HepG2 (cell line): ENCODE measurements around the gene VWA1. TPM values are rescaled to one million over a fixed set of nuclear protein-coding genes. Genes with fewer than 3 reads are reported as not detected.

Experiments
- ATAC-seq: fragments of 200-7000 bp; cut with Tn5 transposase; 3 replicates; pipeline ENCODE4 v1.9.1; 2020; ENCODE audit warnings: mild to moderate bottlenecking, moderate library complexity
- BruUV-seq: library from RNA; stranded (reverse); fragments of 400-500 nt; replicated peaks from 2 replicates; lab custom pipeline; 2021; lab: Mats Ljungman, UMichigan
- CTCF ChIA-PET: fragments of 300-600 bp; formaldehyde crosslinking; extraction: SDS; loops from one replicate; lab custom pipeline; 2021; ENCODE audit warnings: low total read pairs, inconsistent platforms, low intra/inter-chr PET ratio; lab: Yijun Ruan, JAX
- POLR2A ChIA-PET: fragments of 350-600 bp; sonication (Branson Sonifier 250); formaldehyde crosslinking; loops from one replicate; lab custom pipeline; 2020; ENCODE audit warnings: antibody characterized with exemption, inconsistent platforms; lab: Yijun Ruan, JAX
- DNase-seq: peaks from one replicate; pipeline ENCODE4 v3.0.0-alpha.2; 2015; ENCODE audit warnings: low spot score
- FAIRE-seq: peaks from 3 replicates; lab custom pipeline; 2011; peaks lifted over from hg19 to GRCh38; lab: Jason Lieb, UNC
- H2AFZ ChIP-seq: one replicate; pipeline ENCODE4 v1.6.1; 2011; ENCODE audit warnings: low read length, inconsistent platforms
- H3K27ac ChIP-seq: fragments of 300-600 bp; 3 replicates; pipeline ENCODE4 v1.8.0; 2011; ENCODE audit warnings: mixed run types, mild to moderate bottlenecking, mixed read lengths, low read length, inconsistent platforms; ENCODE audit not compliant: insufficient read depth; ENCODE audit errors: extremely low read length
- H3K27me3 ChIP-seq, 2 experiments: fragments of 200-600 bp in 1 of 2; 2 replicates in 1 of 2; 3 replicates in 1 of 2; pipeline versions ENCODE4 v1.6.0 to v1.8.0; 2011; ENCODE audit warnings: low read length in 2 of 2, mild to moderate bottlenecking in 2 of 2, moderate library complexity in 2 of 2, inconsistent platforms in 1 of 2; ENCODE audit not compliant: insufficient read depth in 2 of 2, control insufficient read depth in 1 of 2
- H3K36me3 ChIP-seq, 2 experiments: fragments of 200-600 bp in 1 of 2; replicated peaks in 1 of 2; 2 replicates in 1 of 2; 3 replicates in 1 of 2; pipeline versions ENCODE4 v1.5.1 to v1.8.0; 2011; ENCODE audit warnings: low read length in 2 of 2, inconsistent platforms in 1 of 2; ENCODE audit not compliant: insufficient read depth in 2 of 2, control insufficient read depth in 1 of 2
- H3K4me1 ChIP-seq: 2 replicates; pipeline ENCODE4 v1.5.1; 2012; ENCODE audit warnings: low read length, inconsistent platforms; ENCODE audit not compliant: insufficient read depth
- H3K4me2 ChIP-seq: 2 replicates; pipeline ENCODE4 v1.6.0; 2011; ENCODE audit warnings: low read depth, low read length, inconsistent platforms
- H3K4me3 ChIP-seq, 3 experiments: fragments of 200-600 bp in 1 of 3; sonication (generic), shearing (Covaris generic) in 1 of 3; replicated peaks in 1 of 3; 2 replicates each; pipeline ENCODE4 v1.5.1; 2011 to 2016; ENCODE audit warnings: low read length in 3 of 3, inconsistent platforms in 2 of 3, low read depth in 2 of 3, mild to moderate bottlenecking in 2 of 3, control low read depth in 1 of 3, mixed read lengths in 1 of 3; ENCODE audit not compliant: insufficient read depth in 1 of 3
- H3K79me2 ChIP-seq: one replicate; pipeline ENCODE4 v1.6.1; 2011; ENCODE audit warnings: low read length, inconsistent platforms; ENCODE audit not compliant: insufficient read depth
- H3K9ac ChIP-seq: 2 replicates; pipeline ENCODE4 v1.6.0; 2011; ENCODE audit warnings: mild to moderate bottlenecking, low read depth, low read length, inconsistent platforms; ENCODE audit not compliant: insufficient read depth
- H3K9me3 ChIP-seq: 2 replicates; pipeline ENCODE4 v1.5.1; 2012; ENCODE audit warnings: mild to moderate bottlenecking, low read length
- H4K20me1 ChIP-seq: 2 replicates; pipeline ENCODE4 v1.6.0; 2011; ENCODE audit warnings: inconsistent platforms, mild to moderate bottlenecking, low read length, moderate library complexity; ENCODE audit not compliant: insufficient read depth
- ARID2 ChIP-seq: sonication (generic); formaldehyde crosslinking; IDR thresholded peaks from 2 replicates; pipeline ENCODE4 v1.8.1; 2022; ENCODE audit warnings: mild to moderate bottlenecking, missing genetic modification reagents, borderline replicate concordance
- ERF ChIP-seq: IDR thresholded peaks from 2 replicates; pipeline ENCODE4 v1.6.1; 2018; ENCODE audit warnings: missing biosample characterization, missing genetic modification reagents
- ETS1 ChIP-seq: sonication (generic); formaldehyde crosslinking; IDR thresholded peaks from 2 replicates; pipeline ENCODE4 v1.4.0; 2020; ENCODE audit warnings: missing genetic modification reagents
- FOXC1 ChIP-seq: sonication (generic); formaldehyde crosslinking; IDR thresholded peaks from 2 replicates; pipeline ENCODE4 v1.8.0; 2022; ENCODE audit warnings: mild to moderate bottlenecking, missing genetic modification reagents, borderline replicate concordance
- KDM5A ChIP-seq: fragments of 200-600 bp; sonication (generic); IDR thresholded peaks from 2 replicates; pipeline ENCODE4 v1.7.0; 2018; ENCODE audit warnings: antibody characterized with exemption, mild to moderate bottlenecking, low read length, borderline replicate concordance
- MEIS1 ChIP-seq: sonication (generic); formaldehyde crosslinking; IDR thresholded peaks from 2 replicates; pipeline ENCODE4 v1.9.0; 2021; ENCODE audit warnings: mild to moderate bottlenecking, missing genetic modification reagents, moderate library complexity, borderline replicate concordance
- MIER3 ChIP-seq: IDR thresholded peaks from 2 replicates; pipeline ENCODE4 v1.6.1; 2016; ENCODE audit warnings: missing compliant biosample characterization, borderline replicate concordance
- NONO ChIP-seq, 2 experiments: fragments of 450-650 bp in 1 of 2; sonication (generic) in 1 of 2; formaldehyde crosslinking in 1 of 2; IDR thresholded peaks in 1 of 2; conservative IDR thresholded peaks in 1 of 2; 2 replicates each; pipeline versions ENCODE4 v1.6.1 to v1.8.0; 2017 to 2022; ENCODE audit warnings: mild to moderate bottlenecking in 1 of 2, missing genetic modification reagents in 1 of 2, moderate library complexity in 1 of 2
- NR2C2 ChIP-seq: sonication (generic); formaldehyde crosslinking; IDR thresholded peaks from 2 replicates; pipeline ENCODE4 v1.4.0; 2020; ENCODE audit warnings: missing genetic modification reagents, mild to moderate bottlenecking, moderate library complexity, borderline replicate concordance
- RNF2 ChIP-seq: fragments of 450-650 bp; conservative IDR thresholded peaks from 2 replicates; pipeline ENCODE4 v1.6.1; 2016; ENCODE audit warnings: low read depth
- TRAFD1 ChIP-seq: sonication (generic); formaldehyde crosslinking; IDR thresholded peaks from 2 replicates; pipeline ENCODE4 v1.5.1; 2020; ENCODE audit warnings: missing genetic modification reagents, mild to moderate bottlenecking, borderline replicate concordance
- ZMYM4 ChIP-seq: sonication (generic); formaldehyde crosslinking; IDR thresholded peaks from 2 replicates; pipeline ENCODE4 v1.8.1; 2023; ENCODE audit warnings: mild to moderate bottlenecking, missing genetic modification reagents
- ZNF280B ChIP-seq: sonication (generic); formaldehyde crosslinking; IDR thresholded peaks from 2 replicates; pipeline ENCODE4 v1.5.0; 2020; ENCODE audit warnings: missing genetic modification reagents, mild to moderate bottlenecking, borderline replicate concordance
- ZNF451 ChIP-seq: sonication (generic); formaldehyde crosslinking; IDR thresholded peaks from 2 replicates; pipeline ENCODE4 v1.5.0; 2020; ENCODE audit warnings: mild to moderate bottlenecking, missing genetic modification reagents
- ZNF691 ChIP-seq: sonication (generic); formaldehyde crosslinking; IDR thresholded peaks from 2 replicates; pipeline ENCODE4 v1.4.0; 2020; ENCODE audit warnings: missing genetic modification reagents, low read depth, mild to moderate bottlenecking, borderline replicate concordance
- ZNF7 ChIP-seq: IDR thresholded peaks from 2 replicates; pipeline ENCODE4 v1.6.1; 2016; ENCODE audit warnings: missing biosample characterization, missing genetic modification reagents
- WGBS: methylation state at CpG from one replicate; pipeline ENCODE4 v1.1.6; 2017; ENCODE audit warnings: low lambda C conversion rate; 5-methylcytosine and 5-hydroxymethylcytosine counted together
- in situ Hi-C: cut with HindIII; loops from 2 replicates; pipeline ENCODE4 v1.10.0; 2017; ENCODE audit warnings: low pct_unique_long_range_greater_than_20kb; ENCODE audit not compliant: extremely low pct_ligation_motif_present
- intact Hi-C: fragments of 100-400 bp; cut with micrococcal nuclease; formaldehyde crosslinking; loops from one replicate; pipeline ENCODE4 v1.10.0; 2022; ENCODE audit not compliant: unreplicated experiment
- polyA plus RNA-seq, 8 experiments: library from polyadenylated mRNA; depleted of rRNA in 3 of 8; stranded (reverse) in 7 of 8; unstranded in 1 of 8; fragments of >200 nt; fragmentation: Illumina TruSeq in 4 of 8; extraction: Trizol in 4 of 8; gene quantifications; 2 replicates each; pipeline versions ENCODE4 v1.2.1 to v1.2.3, GENCODE V29; 2011 to 2016; ENCODE audit warnings: low read depth in 4 of 8, missing spikeins in 1 of 8, mixed read lengths in 1 of 8; ENCODE audit not compliant: insufficient read depth in 1 of 8
- total RNA-seq, 5 experiments: library from RNA; depleted of rRNA; stranded (reverse); fragments of >200 nt; fragmentation: Illumina TruSeq; extraction: Trizol; gene quantifications; 2 replicates each; pipeline ENCODE4 v1.2.3, GENCODE V29; 2016; ENCODE audit warnings: low read depth in 1 of 5

Gene VWA1
- total and polyA plus RNA-seq, 2 of the 13 experiments (the other 11 are each of a cell fraction or from before 2014, with no cell fraction given): 40.9 to 57.5 TPM

- no peaks in the 10 kb centered on the region; a peak in 1 of 5 replicates for H3K27me3 ChIP-seq
- intact Hi-C loops (no loop called here), in situ Hi-C loops (no loop called here)
- DNase-seq (no peak), FAIRE-seq (no peak), ATAC-seq (peak; percentile 48)
- peak overlapping the region; percentile 66 for H3K9ac ChIP-seq
- H4K20me1 ChIP-seq: no peaks in the 10 kb centered on the region
- no peak overlapping the region for H2AFZ ChIP-seq
- no peaks in the 10 kb centered on the region for H3K9me3 ChIP-seq
- BruUV-seq: no TSS peak
- H3K4me1 ChIP-seq: peaks cover 54% of the 10 kb centered on the region
- peak overlapping the region; percentile 42 for H3K27ac ChIP-seq
- H3K36me3 ChIP-seq: no peaks in the 10 kb centered on the region
- ChIA-PET POLR2A (interaction anchor here (0.6 to 3.1 kb wide), 10 partner anchors 8 to 51 kb away, joined by 3 to 21 read pairs (median 5); partner anchors contain the start of genes AURKAIP1, CCNL2 and MRPL20), CTCF (no interaction called here)
- H3K4me2 ChIP-seq: peak overlapping the region; percentile 91
- peaks cover 1% of the 10 kb centered on the region for H3K79me2 ChIP-seq
- H3K4me3 ChIP-seq: peak overlapping the region; percentile 58 to 83 (median 59)
- WGBS: 0% methylated on average over 3 of the region's 33 CpGs
- TF ChIP-seq NONO (IDR thresholded peaks at IDR 0.05) (no peak), NONO (CRISPR knock-in tag; conservative IDR thresholded peaks at IDR 0.05) (0 out of 2 replicates have a peak, but pooled peaks have one; percentile 31), ZMYM4 (CRISPR knock-in tag) (no peak), FOXC1 (CRISPR knock-in tag) (peak; percentile 70; the same call in 1 of the 2 replicates), ARID2 (CRISPR knock-in tag) (no peak), ZNF691 (CRISPR knock-in tag) (no peak; the same call in 1 of the 2 replicates), RNF2 (no peak), ETS1 (CRISPR knock-in tag) (no peak), ZNF451 (CRISPR knock-in tag) (peak; percentile 77; the same call in 1 of the 2 replicates), ERF (CRISPR knock-in tag) (no peak), MIER3 (CRISPR knock-in tag) (no peak), ZNF280B (CRISPR knock-in tag) (peak; percentile 44; the same call in 1 of the 2 replicates), MEIS1 (CRISPR knock-in tag) (no peak), KDM5A (no peak), TRAFD1 (CRISPR knock-in tag) (no peak), ZNF7 (CRISPR knock-in tag) (no peak), NR2C2 (CRISPR knock-in tag) (peak; percentile 84)
These were observed 9.6 kb upstream of the VWA1 start for GRCh38 chr1:1425753-1426495.
